Omental fat pad (tissue), 4 donors: ENCODE data around the gene SNPH. TPM values are rescaled to one million over a fixed set of nuclear protein-coding genes. Genes with fewer than 3 reads are reported as not detected.

Experiments used
- ATAC-seq: fragments of 150-250 bp; one replicate; pipeline ENCODE4 v1.9.1; 2016; ENCODE audit warnings: mild to moderate bottlenecking, moderate library complexity; ENCODE audit not compliant: low FRiP score
- DNase-seq: peaks from one replicate; pipeline ENCODE4 v3.0.0-alpha.2; 2019; ENCODE audit warnings: low spot score
- total RNA-seq, 4 donors: library from RNA; depleted of rRNA; stranded (reverse); fragments of >200 nt; gene quantifications; one replicate each; pipeline ENCODE4 v1.1.0, GENCODE V29; 2016
- TF ChIP-seq, protein P1 (sequence below), 3 donors: fragments of 450-650 bp; IDR thresholded peaks; one replicate each; pipeline ENCODE4 v1.5.1; 2016 to 2017; ENCODE audit warnings: antibody characterized with exemption in 3 of 3, mild to moderate bottlenecking in 3 of 3, moderate library complexity in 2 of 3

SNPH gene
- total RNA-seq, 4 donors from 2014 or later = 2.0 to 3.9 (median 2.5) TPM

DNA sequence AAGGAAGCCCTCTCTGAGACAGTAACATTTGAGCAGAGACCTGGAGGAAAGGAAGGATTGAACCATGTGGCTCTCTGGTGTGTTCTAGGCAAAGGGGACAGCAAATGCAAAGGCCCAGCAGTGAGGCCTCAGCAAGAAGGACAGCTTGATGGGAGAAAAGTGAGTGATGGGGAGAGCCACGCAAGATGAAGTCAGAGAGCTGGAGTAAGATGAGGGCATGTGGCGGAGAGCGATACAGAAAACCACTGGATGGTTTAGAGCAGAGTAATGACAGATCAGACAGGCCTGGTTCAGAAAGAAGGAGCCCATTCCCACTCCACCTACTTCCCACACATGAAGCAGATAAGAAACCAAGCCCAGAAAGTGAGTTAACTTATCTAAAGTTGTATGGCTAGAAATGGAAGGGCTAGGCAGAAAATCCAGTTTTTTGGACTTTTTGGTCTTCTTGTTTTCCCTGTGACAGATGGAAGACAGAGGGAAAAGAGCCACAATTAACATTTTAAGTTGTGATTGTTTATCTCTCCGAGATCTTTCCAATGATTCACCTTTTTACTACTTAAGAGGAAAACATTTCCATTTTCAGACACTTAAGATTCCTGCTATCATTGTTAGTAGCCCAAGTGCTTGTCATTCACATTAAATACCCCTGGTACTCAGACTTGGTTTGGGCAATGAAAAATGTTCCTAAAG is 723 bp upstream of the SNPH start:
- ATAC-seq = no peak
- TF ChIP-seq, protein P1, sequence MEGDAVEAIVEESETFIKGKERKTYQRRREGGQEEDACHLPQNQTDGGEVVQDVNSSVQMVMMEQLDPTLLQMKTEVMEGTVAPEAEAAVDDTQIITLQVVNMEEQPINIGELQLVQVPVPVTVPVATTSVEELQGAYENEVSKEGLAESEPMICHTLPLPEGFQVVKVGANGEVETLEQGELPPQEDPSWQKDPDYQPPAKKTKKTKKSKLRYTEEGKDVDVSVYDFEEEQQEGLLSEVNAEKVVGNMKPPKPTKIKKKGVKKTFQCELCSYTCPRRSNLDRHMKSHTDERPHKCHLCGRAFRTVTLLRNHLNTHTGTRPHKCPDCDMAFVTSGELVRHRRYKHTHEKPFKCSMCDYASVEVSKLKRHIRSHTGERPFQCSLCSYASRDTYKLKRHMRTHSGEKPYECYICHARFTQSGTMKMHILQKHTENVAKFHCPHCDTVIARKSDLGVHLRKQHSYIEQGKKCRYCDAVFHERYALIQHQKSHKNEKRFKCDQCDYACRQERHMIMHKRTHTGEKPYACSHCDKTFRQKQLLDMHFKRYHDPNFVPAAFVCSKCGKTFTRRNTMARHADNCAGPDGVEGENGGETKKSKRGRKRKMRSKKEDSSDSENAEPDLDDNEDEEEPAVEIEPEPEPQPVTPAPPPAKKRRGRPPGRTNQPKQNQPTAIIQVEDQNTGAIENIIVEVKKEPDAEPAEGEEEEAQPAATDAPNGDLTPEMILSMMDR (IDR thresholded peaks at IDR 0.05) = no peak

DNA sequence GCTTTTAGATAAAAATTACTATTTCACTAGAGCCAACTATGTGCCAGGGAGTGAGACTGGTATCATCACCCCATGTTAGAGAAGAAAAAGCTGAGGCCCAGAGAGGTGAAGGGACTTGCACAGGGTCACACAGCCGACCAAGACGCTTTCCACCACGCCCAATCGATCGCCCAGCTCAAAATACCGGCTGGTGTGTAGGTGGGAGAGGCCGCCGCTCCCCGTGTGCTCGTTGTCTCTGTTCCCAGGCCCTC is 253 bp upstream of the SNPH start:
- ATAC-seq (no peak), DNase-seq (no peak)
- TF ChIP-seq, protein P1 (IDR thresholded peaks at IDR 0.05) = no peak

More for the DNA sequence above, 723 bp upstream of the SNPH start:
- DNase-seq = no peak

- ATAC-seq (no peak), DNase-seq (no peak)
- TF ChIP-seq, protein P1 (IDR thresholded peaks at IDR 0.05) = no peak
Observed at GRCh38 chr20:1267161-1267560, 1.1 kb downstream of the SNPH start.

GRCh38 chr20:1267809-1268374 is 1.8 kb downstream of the SNPH start:
- DNase-seq = no peak
- ATAC-seq = no peak
- TF ChIP-seq, protein P1 (IDR thresholded peaks at IDR 0.05) = no peak

DNA sequence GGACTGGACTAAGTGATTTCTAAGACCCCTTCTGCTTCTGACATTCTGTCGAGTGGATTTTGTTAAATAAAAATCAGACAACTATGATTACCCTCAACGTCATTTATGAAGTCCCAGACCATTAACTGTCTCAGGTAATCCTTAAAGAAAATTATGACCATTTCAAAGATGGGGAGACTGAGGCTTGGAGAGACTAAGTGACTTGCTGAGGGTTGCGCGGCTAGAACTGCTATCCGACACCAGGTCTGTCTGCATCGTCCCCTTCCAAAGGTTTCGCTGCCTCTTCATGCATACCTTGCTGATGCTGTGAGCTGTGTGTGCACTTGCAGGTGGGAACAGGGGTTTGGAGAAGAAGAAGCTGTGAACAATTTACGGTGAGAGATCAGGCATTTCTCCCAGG is 3.1 kb downstream of the SNPH start:
- TF ChIP-seq, protein P1 (IDR thresholded peaks at IDR 0.05) = no peak
- DNase-seq (no peak), ATAC-seq (no peak)

- DNase-seq (no peak), ATAC-seq (no peak)
- TF ChIP-seq, protein P1 (IDR thresholded peaks at IDR 0.05) = no peak
Observed at GRCh38 chr20:1269850-1270249, 3.8 kb downstream of the SNPH start.
